Ammon's horn (tissue), 1 donor: Measurements from ENCODE around the gene FAAP20.
"Not testable (repeated sequence)": the region's sequence is repeated elsewhere in the genome, so short reads cannot be mapped to it uniquely, and the experiment has no call there.

Source experiments
- DNase-seq: peaks from one replicate; pipeline ENCODE4 v3.0.0-alpha.2; 2016; ENCODE audit warnings: low spot score

FAAP20 gene

GRCh38 chr1:2157856-2158255, 36.7 kb downstream of the FAAP20 start:
- DNase-seq = no peak

- no peak for DNase-seq
Measured at GRCh38 chr1:2156866-2157265, 37.7 kb downstream of the FAAP20 start.

GRCh38 chr1:2155788-2156187, 38.8 kb downstream of the FAAP20 start:
- no peak for DNase-seq

- DNase-seq = no peak
Measured at GRCh38 chr1:2155147-2155598, 39.4 kb downstream of the FAAP20 start.

- DNase-seq = no peak
Measured at GRCh38 chr1:2154022-2154421, 40.5 kb downstream of the FAAP20 start.

- DNase-seq = peak; percentile 72
Measured at GRCh38 chr1:2152954-2153353, 41.6 kb downstream of the FAAP20 start.

GRCh38 chr1:2151911-2152310, 42.7 kb downstream of the FAAP20 start:
- no peak for DNase-seq

GRCh38 chr1:2151252-2151651, 43.3 kb downstream of the FAAP20 start:
- DNase-seq = no peak

- no peak for DNase-seq
Measured at GRCh38 chr1:2150801-2151200, 43.8 kb downstream of the FAAP20 start.

- no peak for DNase-seq
Measured at GRCh38 chr1:2148691-2149090, 45.9 kb downstream of the FAAP20 start.

- DNase-seq = not testable (repeated sequence)
Measured at GRCh38 chr1:2147869-2148268, 46.7 kb downstream of the FAAP20 start.

GRCh38 chr1:2146836-2147517, 47.6 kb downstream of the FAAP20 start:
- DNase-seq = no peak

GRCh38 chr1:2145946-2146835, 48.4 kb downstream of the FAAP20 start:
- DNase-seq = no peak

GRCh38 chr1:2144501-2145090, 50.0 kb downstream of the FAAP20 start:
- DNase-seq = no peak

- no peak for DNase-seq
Measured at GRCh38 chr1:2143814-2144500, 50.6 kb downstream of the FAAP20 start.

GRCh38 chr1:2141025-2141424, 53.5 kb downstream of the FAAP20 start:
- no peak for DNase-seq
